NCI-H82 treated with DMSO at 0.1 percent for 48 hours (cell line): ENCODE measurements around the gene ZMYM5.
"Not testable (repeated sequence)": the region's sequence is repeated elsewhere in the genome, so short reads cannot be mapped to it uniquely, and the experiment has no call there.

ENCODE experiments used
- DNase-seq: peaks from one replicate; lab custom pipeline; 2025; ENCODE audit not compliant: unreplicated experiment; lab: John Stamatoyannopoulos, UW

ZMYM5 gene

GRCh38 chr13:19863323-19864023 is at the start of gene ZMYM5:
Gene ZMYM5 (minus strand): TSS chr13:19863649. CDS start chr13:19852180, 11,469 bp downstream.
- DNase-seq, result peak; percentile 97

GRCh38 chr13:19910336-19911072 is 47.1 kb upstream of the ZMYM5 start:
- DNase-seq, result no peak

- DNase-seq, result no peak
These were observed 45.0 kb upstream of the ZMYM5 start for GRCh38 chr13:19908350-19908986.

- not testable (repeated sequence) for DNase-seq
These were observed 42.2 kb upstream of the ZMYM5 start for GRCh38 chr13:19905487-19906195.

GRCh38 chr13:19890030-19890429 is 26.6 kb upstream of the ZMYM5 start:
- no peak for DNase-seq

GRCh38 chr13:19888799-19889198 is 25.4 kb upstream of the ZMYM5 start:
- DNase-seq, result no peak

GRCh38 chr13:19882231-19882630 is 18.8 kb upstream of the ZMYM5 start:
- DNase-seq, result no peak

- no peak for DNase-seq
These were observed 18.2 kb upstream of the ZMYM5 start for GRCh38 chr13:19881641-19882040.

- peak; percentile 54 for DNase-seq
These were observed 1.4 kb upstream of the ZMYM5 start for GRCh38 chr13:19864746-19865309.

GRCh38 chr13:19864024-19864745 is 736 bp upstream of the ZMYM5 start:
- peak; percentile 58 for DNase-seq

- DNase-seq, result no peak
These were observed 752 bp downstream of the ZMYM5 start for GRCh38 chr13:19862481-19863313.

GRCh38 chr13:19861762-19862161 is 1.7 kb downstream of the ZMYM5 start:
- DNase-seq, result no peak

- no peak for DNase-seq
These were observed 2.4 kb downstream of the ZMYM5 start for GRCh38 chr13:19860884-19861655.

- DNase-seq, result not testable (repeated sequence)
These were observed 5.8 kb downstream of the ZMYM5 start for GRCh38 chr13:19857637-19858036.

GRCh38 chr13:19852766-19853165 is 10.7 kb downstream of the ZMYM5 start:
- DNase-seq, result no peak

- DNase-seq, result no peak
These were observed 17.7 kb downstream of the ZMYM5 start for GRCh38 chr13:19845758-19846157.

GRCh38 chr13:19838865-19839275 is 24.6 kb downstream of the ZMYM5 start:
- DNase-seq, result no peak

- DNase-seq, result no peak
These were observed 27.0 kb downstream of the ZMYM5 start for GRCh38 chr13:19836472-19836871.

- DNase-seq, result no peak
These were observed 28.7 kb downstream of the ZMYM5 start for GRCh38 chr13:19834704-19835103.
